ENCODE data around the gene EIF3M. TPM values are rescaled to one million over a fixed set of nuclear protein-coding genes. Genes with fewer than 3 reads are reported as not detected.

Gene EIF3M
- total and polyA plus RNA-seq, 2 donors (not counting 3 experiments of a cell fraction or from before 2014, with no cell fraction given) = 229 to 243 TPM

DNA sequence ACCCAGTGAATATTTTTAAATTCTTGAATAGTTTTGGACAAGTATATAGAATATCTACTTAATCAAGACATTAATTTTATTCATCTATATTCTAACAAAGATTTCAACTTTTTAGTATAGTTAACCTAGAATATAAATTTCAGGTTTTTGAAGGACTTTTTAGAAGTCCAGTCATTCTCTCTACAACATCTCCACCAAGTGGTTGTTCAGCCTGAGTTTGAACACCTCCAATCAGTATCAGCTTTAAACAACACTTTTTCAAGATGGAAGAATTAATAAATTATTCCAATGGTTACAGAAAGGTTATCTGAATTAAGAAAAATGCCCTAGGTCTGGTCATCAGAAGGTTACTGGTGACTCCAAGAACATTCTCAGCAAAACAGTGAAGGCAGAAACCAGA, 31.8 kb downstream of the EIF3M start:
- FAIRE-seq (no peak), DNase-seq (ENCODE audit: low read depth, low spot score) (peak; percentile 17)
- dilution Hi-C loops (cut with MboI; ENCODE audit: extremely low pct_ligation_motif_present, low sequenced_read_pairs) (no loop called here), intact Hi-C loops (cut with micrococcal nuclease) (loop anchor here (2.0 kb wide), 1 partner anchor 293 kb away; no protein-coding TSS in a partner anchor)
- no peaks in the 10 kb centered on the region for H4K20me1 ChIP-seq (replicated peaks; ENCODE audit: control insufficient read depth, extremely low read depth, insufficient read depth, low read length)
- H3K9me3 ChIP-seq (replicated peaks; ENCODE audit: control insufficient read depth, insufficient read depth, low read length) = no peaks in the 10 kb centered on the region
- no peaks in the 10 kb centered on the region for H3K79me2 ChIP-seq (ENCODE audit: control insufficient read depth, insufficient read depth, low read length)
- TF ChIP-seq POLR2AphosphoS5 (IDR thresholded peaks at IDR 0.05; ENCODE audit: insufficient read depth, low read depth, low read length) = no peak
- TF ChIP-seq JUN (IDR thresholded peaks at IDR 0.05; ENCODE audit: borderline replicate concordance, insufficient read depth, insufficient read length, low read depth) = no peak
- no peak for TF ChIP-seq GATA2 (IDR thresholded peaks at IDR 0.05; ENCODE audit: insufficient read depth, insufficient read length, low read depth, low read length)
- TF ChIP-seq MYC (IDR thresholded peaks at IDR 0.05; ENCODE audit: low read depth, low read length) = no peak
- no peak for TF ChIP-seq POLR2A (IDR thresholded peaks at IDR 0.05; ENCODE audit: low read depth, low read length)
- TF ChIP-seq, protein P1, sequence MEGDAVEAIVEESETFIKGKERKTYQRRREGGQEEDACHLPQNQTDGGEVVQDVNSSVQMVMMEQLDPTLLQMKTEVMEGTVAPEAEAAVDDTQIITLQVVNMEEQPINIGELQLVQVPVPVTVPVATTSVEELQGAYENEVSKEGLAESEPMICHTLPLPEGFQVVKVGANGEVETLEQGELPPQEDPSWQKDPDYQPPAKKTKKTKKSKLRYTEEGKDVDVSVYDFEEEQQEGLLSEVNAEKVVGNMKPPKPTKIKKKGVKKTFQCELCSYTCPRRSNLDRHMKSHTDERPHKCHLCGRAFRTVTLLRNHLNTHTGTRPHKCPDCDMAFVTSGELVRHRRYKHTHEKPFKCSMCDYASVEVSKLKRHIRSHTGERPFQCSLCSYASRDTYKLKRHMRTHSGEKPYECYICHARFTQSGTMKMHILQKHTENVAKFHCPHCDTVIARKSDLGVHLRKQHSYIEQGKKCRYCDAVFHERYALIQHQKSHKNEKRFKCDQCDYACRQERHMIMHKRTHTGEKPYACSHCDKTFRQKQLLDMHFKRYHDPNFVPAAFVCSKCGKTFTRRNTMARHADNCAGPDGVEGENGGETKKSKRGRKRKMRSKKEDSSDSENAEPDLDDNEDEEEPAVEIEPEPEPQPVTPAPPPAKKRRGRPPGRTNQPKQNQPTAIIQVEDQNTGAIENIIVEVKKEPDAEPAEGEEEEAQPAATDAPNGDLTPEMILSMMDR (IDR thresholded peaks at IDR 0.05; ENCODE audit: extremely low read depth in 1 of 2, insufficient read depth in 1 of 2, low read depth in 1 of 2, low read length in 2 of 2) = no peak
- TF ChIP-seq EZH2 (IDR thresholded peaks at IDR 0.05; ENCODE audit: borderline replicate concordance, low read depth, low read length, severe bottlenecking) = no peak
- no peak for TF ChIP-seq FOS (IDR thresholded peaks at IDR 0.05; ENCODE audit: borderline replicate concordance, insufficient read depth, low read length)
- TF ChIP-seq, protein P2, sequence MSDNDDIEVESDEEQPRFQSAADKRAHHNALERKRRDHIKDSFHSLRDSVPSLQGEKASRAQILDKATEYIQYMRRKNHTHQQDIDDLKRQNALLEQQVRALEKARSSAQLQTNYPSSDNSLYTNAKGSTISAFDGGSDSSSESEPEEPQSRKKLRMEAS (IDR thresholded peaks at IDR 0.05; ENCODE audit: insufficient read depth, insufficient read length) = no peak
- no peaks in the 10 kb centered on the region for H3K9me1 ChIP-seq (replicated peaks; ENCODE audit: control insufficient read depth, extremely low read depth, insufficient read depth, low read length)
- no TSS peak for BruUV-seq (replicated peaks)
- H2AFZ ChIP-seq (ENCODE audit: low read depth, low read length) = no peak overlapping the region
- no peak overlapping the region for H3K27ac ChIP-seq (ENCODE audit: insufficient read depth, low read depth, low read length)
- no peaks in the 10 kb centered on the region for H3K36me3 ChIP-seq (ENCODE audit: control insufficient read depth in 2 of 2, extremely low read depth in 1 of 2, insufficient read depth in 2 of 2, low read length in 2 of 2)
- no peaks in the 10 kb centered on the region for H3K27me3 ChIP-seq (ENCODE audit: control insufficient read depth in 2 of 2, insufficient read depth in 2 of 2, low read length in 2 of 2)
- no peak overlapping the region for H3K4me2 ChIP-seq (ENCODE audit: insufficient read depth, low read length)
- H3K4me1 ChIP-seq (ENCODE audit: control insufficient read depth, extremely low read depth, insufficient read depth, low read length) = no peaks in the 10 kb centered on the region
- ChIA-PET CTCF (interaction anchor here (0.9 to 1.3 kb wide), 4 partner anchors 229 to 301 kb away, joined by 3 to 17 read pairs (median 8); no protein-coding TSS in a partner anchor), POLR2A (no interaction called here)
- no peak overlapping the region for H3K4me3 ChIP-seq (replicated peaks in 1 of 3; ENCODE audit: insufficient read depth in 1 of 3, low read depth in 1 of 3, low read length in 3 of 3)
- no peak overlapping the region for H3K9ac ChIP-seq (replicated peaks; ENCODE audit: extremely low read depth, insufficient read depth, low read length)

All from endothelial cell of umbilical vein (primary cell).